GM21723 (cell line): ENCODE results near the gene NR3C1.

Experiments used
- ATAC-seq: cut with Tn5 transposase; IDR thresholded peaks from one replicate; pipeline ENCODE4 v1.9.1; 2021; ENCODE audit warnings: mild to moderate bottlenecking, moderate library complexity; ENCODE audit not compliant: unreplicated experiment

Gene NR3C1

GRCh38 chr5:143315214-143315613, 88.3 kb downstream of the NR3C1 start:
- ATAC-seq, result no peak

GRCh38 chr5:143314659-143315058, 88.8 kb downstream of the NR3C1 start:
- ATAC-seq, result no peak

- ATAC-seq, result no peak
These were observed 89.4 kb downstream of the NR3C1 start for GRCh38 chr5:143314099-143314498.

GRCh38 chr5:143313298-143313852, 90.1 kb downstream of the NR3C1 start:
- no peak for ATAC-seq

GRCh38 chr5:143312822-143313221, 90.7 kb downstream of the NR3C1 start:
- no peak for ATAC-seq

GRCh38 chr5:143311955-143312354, 91.5 kb downstream of the NR3C1 start:
- ATAC-seq, result no peak

GRCh38 chr5:143311428-143311827, 92.1 kb downstream of the NR3C1 start:
- no peak for ATAC-seq

- no peak for ATAC-seq
These were observed 93.6 kb downstream of the NR3C1 start for GRCh38 chr5:143309661-143310431.

- ATAC-seq, result no peak
These were observed 94.8 kb downstream of the NR3C1 start for GRCh38 chr5:143308731-143309130.

GRCh38 chr5:143306040-143306439, 97.4 kb downstream of the NR3C1 start:
- ATAC-seq, result no peak

- no peak for ATAC-seq
These were observed 98.5 kb downstream of the NR3C1 start for GRCh38 chr5:143304836-143305475.

- ATAC-seq, result no peak
These were observed 101.0 kb downstream of the NR3C1 start for GRCh38 chr5:143302341-143303045.

- no peak for ATAC-seq
These were observed 105.7 kb downstream of the NR3C1 start for GRCh38 chr5:143297756-143298155.

- no peak for ATAC-seq
These were observed 113.4 kb downstream of the NR3C1 start for GRCh38 chr5:143290125-143290524.

GRCh38 chr5:143284521-143284920, 119.0 kb downstream of the NR3C1 start:
- no peak for ATAC-seq

GRCh38 chr5:143284002-143284401, 119.5 kb downstream of the NR3C1 start:
- no peak for ATAC-seq

GRCh38 chr5:143281226-143281625, 122.3 kb downstream of the NR3C1 start:
- no peak for ATAC-seq

- no peak for ATAC-seq
These were observed 123.8 kb downstream of the NR3C1 start for GRCh38 chr5:143279698-143280097.

- ATAC-seq, result no peak
These were observed 126.0 kb downstream of the NR3C1 start for GRCh38 chr5:143277536-143277935.

GRCh38 chr5:143275512-143276363, 127.7 kb downstream of the NR3C1 start:
- ATAC-seq, result no peak

- no peak for ATAC-seq
These were observed 128.5 kb downstream of the NR3C1 start for GRCh38 chr5:143274952-143275351.
